ENCODE results near the gene INS. TPM values are rescaled to one million over a fixed set of nuclear protein-coding genes. Genes with fewer than 3 reads are reported as not detected.

Gene INS
- total and polyA plus RNA-seq, 2 donors from 2014 or later, result not detected

DNA sequence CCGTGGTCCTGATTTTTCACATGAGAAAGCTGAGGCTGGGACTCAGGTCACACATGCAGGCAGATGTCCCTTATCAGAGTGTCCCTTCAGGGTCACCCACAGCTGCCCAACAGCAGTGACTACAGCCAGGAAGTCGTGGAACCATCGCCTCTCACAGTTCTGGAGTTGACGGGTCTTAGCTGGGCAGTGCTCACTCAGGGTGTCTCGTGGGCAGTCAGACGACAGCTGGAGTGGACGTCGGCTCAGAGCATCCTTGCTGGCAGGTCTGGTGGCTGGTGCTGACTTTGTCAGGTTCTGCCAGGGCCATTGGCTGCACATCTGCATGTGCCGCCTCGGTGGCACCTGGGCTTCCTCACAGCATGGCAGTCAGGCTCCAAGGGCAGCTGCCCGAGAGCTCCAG, 46.2 kb upstream of the INS start:
- no peak for FAIRE-seq
- Histone ChIP-seq H3K36me3 (ENCODE audit: control insufficient read depth in 2 of 3, insufficient read depth in 3 of 3, low read length in 3 of 3) (no peaks in the 10 kb centered on the region), H3K27me3 (ENCODE audit: control insufficient read depth, insufficient read depth, low read length) (no peaks in the 10 kb centered on the region), H3K9me3 (ENCODE audit: control insufficient read depth in 2 of 3, insufficient read depth in 1 of 3, low read length in 3 of 3) (no peaks in the 10 kb centered on the region), H3K9ac (ENCODE audit: low read length in 3 of 3) (no peak overlapping the region), H3K4me3 (ENCODE audit: low read length in 3 of 3) (no peak overlapping the region), H3K4me1 (ENCODE audit: control insufficient read depth in 2 of 3, insufficient read depth in 2 of 3, low read depth in 1 of 3, low read length in 3 of 3) (peaks cover 0 to 17% (median 0%) of the 10 kb centered on the region in 3 donors), H3K27ac (ENCODE audit: low read depth in 2 of 2, low read length in 2 of 2) (no peak overlapping the region)
- TF ChIP-seq, protein P1, sequence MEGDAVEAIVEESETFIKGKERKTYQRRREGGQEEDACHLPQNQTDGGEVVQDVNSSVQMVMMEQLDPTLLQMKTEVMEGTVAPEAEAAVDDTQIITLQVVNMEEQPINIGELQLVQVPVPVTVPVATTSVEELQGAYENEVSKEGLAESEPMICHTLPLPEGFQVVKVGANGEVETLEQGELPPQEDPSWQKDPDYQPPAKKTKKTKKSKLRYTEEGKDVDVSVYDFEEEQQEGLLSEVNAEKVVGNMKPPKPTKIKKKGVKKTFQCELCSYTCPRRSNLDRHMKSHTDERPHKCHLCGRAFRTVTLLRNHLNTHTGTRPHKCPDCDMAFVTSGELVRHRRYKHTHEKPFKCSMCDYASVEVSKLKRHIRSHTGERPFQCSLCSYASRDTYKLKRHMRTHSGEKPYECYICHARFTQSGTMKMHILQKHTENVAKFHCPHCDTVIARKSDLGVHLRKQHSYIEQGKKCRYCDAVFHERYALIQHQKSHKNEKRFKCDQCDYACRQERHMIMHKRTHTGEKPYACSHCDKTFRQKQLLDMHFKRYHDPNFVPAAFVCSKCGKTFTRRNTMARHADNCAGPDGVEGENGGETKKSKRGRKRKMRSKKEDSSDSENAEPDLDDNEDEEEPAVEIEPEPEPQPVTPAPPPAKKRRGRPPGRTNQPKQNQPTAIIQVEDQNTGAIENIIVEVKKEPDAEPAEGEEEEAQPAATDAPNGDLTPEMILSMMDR (IDR thresholded peaks at IDR 0.05; ENCODE audit: borderline replicate concordance, extremely low read depth, insufficient read depth), result no peak
- DNase-seq, result peak in 1 of 5 donors; percentile 26
- intact Hi-C loops (cut with DNase I), result no loop called here

DNA sequence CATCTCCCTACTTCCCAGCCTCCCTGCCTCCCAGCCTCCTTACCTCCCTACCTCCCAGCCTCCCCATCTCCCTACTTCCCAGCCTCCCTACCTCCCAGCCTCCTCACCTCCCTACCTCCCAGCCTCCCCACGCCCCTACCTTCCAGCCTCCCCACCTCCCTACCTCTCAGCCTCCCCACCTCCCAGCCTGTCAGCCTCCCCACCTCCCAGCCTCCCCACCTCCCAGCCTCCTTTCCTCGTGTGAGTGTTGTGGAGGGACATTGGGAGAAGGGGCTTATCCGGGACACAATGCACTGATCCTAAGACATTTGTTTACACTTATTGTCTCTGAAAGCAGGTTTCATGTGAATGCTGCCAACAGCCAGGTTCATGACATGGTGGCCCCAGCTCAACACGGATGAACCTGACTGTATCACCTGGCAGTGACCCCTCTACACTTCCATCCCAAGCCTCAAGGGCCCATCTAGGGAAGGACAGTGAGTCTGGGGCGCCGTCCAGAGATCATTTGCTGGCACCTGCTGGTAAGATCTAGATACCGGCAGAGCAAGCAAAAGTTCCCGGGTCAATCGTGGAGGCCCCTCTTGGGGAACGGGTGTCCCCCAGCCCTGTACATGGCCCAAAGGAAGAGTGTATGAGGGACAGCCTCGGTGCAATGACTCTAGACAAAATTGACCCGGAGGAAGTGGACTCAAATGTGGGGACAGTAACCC, 45.1 kb upstream of the INS start:
- Histone ChIP-seq H3K4me3 (ENCODE audit: low read length in 3 of 3) (no peak overlapping the region), H3K27me3 (ENCODE audit: control insufficient read depth, insufficient read depth, low read length) (no peaks in the 10 kb centered on the region), H3K27ac (ENCODE audit: low read depth in 2 of 2, low read length in 2 of 2) (no peak overlapping the region), H3K4me1 (ENCODE audit: control insufficient read depth in 2 of 3, insufficient read depth in 2 of 3, low read depth in 1 of 3, low read length in 3 of 3) (peaks cover 0 to 20% (median 3%) of the 10 kb centered on the region in 3 donors), H3K9ac (ENCODE audit: low read length in 3 of 3) (no peak overlapping the region), H3K36me3 (ENCODE audit: control insufficient read depth in 2 of 3, insufficient read depth in 3 of 3, low read length in 3 of 3) (no peaks in the 10 kb centered on the region), H3K9me3 (ENCODE audit: control insufficient read depth in 2 of 3, insufficient read depth in 1 of 3, low read length in 3 of 3) (no peaks in the 10 kb centered on the region)
- no peak for FAIRE-seq
- DNase-seq, result peak in 2 of 5 donors; percentile 1 to 54
- TF ChIP-seq, protein P1 (IDR thresholded peaks at IDR 0.05; ENCODE audit: borderline replicate concordance, extremely low read depth, insufficient read depth), result no peak
- intact Hi-C loops (cut with DNase I), result no loop called here

DNA sequence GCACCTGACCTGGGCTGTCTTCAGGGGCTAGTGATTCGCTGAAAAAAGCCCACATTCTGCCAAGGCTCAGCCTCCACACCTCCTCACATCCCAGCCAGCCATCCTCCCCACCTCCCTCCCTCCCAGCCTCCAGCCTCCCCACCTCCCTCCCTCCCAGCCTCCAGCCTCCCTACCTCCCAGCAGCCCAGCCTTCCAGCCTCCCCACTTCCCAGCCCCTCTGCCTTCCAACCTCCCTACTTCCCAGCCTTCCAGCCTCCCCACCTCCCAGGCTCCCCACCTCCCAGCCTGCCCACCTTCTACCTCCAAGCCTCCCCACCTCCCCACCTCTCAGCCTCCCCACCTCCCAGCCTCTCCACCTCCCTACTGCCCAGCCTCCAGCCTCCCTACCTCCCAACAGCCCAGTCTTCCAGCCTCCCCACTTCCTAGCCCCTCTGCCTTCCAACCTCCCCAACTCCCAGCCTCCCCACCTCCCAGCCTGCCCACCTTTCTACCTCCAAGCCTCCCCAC, 44.3 kb upstream of the INS start:
- Histone ChIP-seq H3K4me3 (ENCODE audit: low read length in 3 of 3) (no peak overlapping the region), H3K4me1 (ENCODE audit: control insufficient read depth in 2 of 3, insufficient read depth in 2 of 3, low read depth in 1 of 3, low read length in 3 of 3) (peaks cover 0 to 16% (median 3%) of the 10 kb centered on the region in 3 donors), H3K9ac (ENCODE audit: low read length in 3 of 3) (no peak overlapping the region), H3K36me3 (ENCODE audit: control insufficient read depth in 2 of 3, insufficient read depth in 3 of 3, low read length in 3 of 3) (no peaks in the 10 kb centered on the region), H3K27me3 (ENCODE audit: control insufficient read depth, insufficient read depth, low read length) (no peaks in the 10 kb centered on the region), H3K27ac (ENCODE audit: low read depth in 2 of 2, low read length in 2 of 2) (no peak overlapping the region), H3K9me3 (ENCODE audit: control insufficient read depth in 2 of 3, insufficient read depth in 1 of 3, low read length in 3 of 3) (no peaks in the 10 kb centered on the region)
- intact Hi-C loops (cut with DNase I), result no loop called here
- TF ChIP-seq, protein P1 (IDR thresholded peaks at IDR 0.05; ENCODE audit: borderline replicate concordance, extremely low read depth, insufficient read depth), result no peak
- no peak for FAIRE-seq
- DNase-seq, result peak in 2 of 5 donors; percentile 1 to 58
